Iris pigment epithelial cell (primary cell): ENCODE data around the gene DNAJC17.

Experiments
- DNase-seq: peaks from one replicate; pipeline ENCODE4 v3.0.0-alpha.2; 2011; ENCODE audit warnings: low read depth

Gene DNAJC17

DNA sequence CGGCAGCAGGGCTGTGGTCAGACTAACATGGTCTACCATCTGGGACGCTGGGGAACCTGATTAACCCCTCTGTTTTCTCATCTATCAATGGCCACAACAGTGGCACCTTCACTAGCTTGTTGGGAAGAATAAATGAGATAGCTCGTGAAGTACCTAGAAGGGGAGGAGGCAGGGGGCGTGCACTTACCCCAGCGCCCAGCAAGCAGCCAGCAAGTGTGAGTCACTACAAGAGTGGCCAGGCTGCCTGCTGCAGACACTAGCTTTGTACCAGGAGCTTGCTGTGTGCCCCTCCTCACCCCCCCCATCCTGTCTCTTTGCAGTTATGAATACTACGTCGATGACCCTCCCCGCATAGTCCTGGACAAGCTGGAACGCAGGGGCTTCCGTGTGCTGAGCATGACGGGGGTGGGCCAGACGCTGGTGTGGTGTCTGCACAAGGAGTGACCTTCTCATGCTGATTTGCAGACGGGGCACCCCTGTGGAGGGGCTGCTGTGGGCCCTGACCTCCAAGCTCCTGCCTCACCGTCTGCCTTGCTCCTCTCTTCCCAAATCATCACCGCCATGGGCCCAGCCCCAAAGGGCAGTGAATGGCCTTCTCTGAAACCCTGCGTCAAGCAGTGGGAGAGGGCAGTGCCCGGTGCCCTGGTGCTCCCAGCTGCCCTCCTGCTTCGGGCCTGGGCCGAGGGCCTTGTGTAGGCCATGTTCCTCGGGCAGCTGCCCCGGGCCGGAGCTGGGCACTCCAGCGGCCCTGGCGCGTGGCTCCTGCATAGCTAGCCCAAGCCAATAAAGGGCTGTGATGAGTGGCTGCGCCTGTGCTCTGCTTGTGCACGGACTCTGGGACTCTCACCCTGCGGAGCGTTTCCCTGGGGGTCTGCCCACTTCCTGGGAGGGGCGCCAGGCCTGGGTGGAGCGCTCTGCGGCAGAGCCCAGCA, 40.1 kb downstream of the DNAJC17 start:
- DNase-seq = peak; percentile 64

DNA sequence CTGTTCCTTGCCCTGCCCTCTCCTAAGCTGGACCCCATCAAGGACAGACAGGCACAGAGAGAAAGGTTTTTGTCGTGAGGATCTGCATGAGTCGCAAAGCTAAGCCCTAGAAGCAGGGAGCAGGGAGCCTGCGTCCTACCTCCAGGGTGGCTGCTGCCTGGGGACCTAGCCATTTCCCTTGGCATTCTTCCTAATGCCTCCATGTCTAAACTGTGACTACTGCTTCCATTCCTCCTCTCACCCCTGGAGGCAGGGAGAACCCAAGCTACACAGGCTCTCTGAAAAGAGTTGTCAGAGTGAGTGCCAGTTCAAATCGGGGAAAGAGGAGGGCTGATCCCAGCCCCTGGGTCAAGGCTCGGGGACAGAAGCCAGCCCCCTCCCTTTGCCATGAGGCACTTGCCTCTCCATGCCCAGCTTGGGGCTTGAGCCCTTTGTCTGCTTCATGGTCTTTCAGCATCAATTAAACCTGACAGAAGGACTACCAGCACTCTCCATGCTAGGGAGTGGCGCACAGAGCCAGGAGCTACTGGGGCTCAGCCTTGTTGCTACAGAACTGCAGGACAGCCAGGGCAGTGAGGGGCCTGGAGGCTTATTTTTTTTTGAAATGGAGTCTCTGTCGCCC, 41.0 kb downstream of the DNAJC17 start:
- no peak for DNase-seq

DNA sequence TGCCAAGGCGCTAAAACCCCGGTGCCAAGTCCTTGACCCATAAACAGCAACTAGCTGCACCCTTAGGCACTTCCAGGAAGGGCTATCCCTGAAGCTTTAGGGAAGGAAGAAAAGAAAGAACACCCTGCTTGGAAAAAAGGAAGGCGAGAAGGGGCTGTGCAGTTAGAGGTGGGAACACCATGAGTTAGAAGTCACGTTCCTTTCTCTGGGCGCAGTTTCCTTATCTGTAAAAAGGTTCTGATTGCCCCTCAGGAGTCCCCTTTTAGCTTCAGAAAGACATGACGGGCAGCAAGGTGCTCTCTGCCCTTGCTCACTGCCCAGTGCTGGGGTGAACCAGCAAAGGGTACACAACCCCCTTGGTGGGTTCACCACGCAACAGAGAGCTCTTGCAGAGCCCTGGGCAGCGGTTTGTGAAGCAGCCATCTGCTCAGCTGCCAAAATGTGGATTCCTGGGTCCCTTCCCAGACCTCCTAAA, 42.6 kb downstream of the DNAJC17 start:
- DNase-seq = no peak

DNA sequence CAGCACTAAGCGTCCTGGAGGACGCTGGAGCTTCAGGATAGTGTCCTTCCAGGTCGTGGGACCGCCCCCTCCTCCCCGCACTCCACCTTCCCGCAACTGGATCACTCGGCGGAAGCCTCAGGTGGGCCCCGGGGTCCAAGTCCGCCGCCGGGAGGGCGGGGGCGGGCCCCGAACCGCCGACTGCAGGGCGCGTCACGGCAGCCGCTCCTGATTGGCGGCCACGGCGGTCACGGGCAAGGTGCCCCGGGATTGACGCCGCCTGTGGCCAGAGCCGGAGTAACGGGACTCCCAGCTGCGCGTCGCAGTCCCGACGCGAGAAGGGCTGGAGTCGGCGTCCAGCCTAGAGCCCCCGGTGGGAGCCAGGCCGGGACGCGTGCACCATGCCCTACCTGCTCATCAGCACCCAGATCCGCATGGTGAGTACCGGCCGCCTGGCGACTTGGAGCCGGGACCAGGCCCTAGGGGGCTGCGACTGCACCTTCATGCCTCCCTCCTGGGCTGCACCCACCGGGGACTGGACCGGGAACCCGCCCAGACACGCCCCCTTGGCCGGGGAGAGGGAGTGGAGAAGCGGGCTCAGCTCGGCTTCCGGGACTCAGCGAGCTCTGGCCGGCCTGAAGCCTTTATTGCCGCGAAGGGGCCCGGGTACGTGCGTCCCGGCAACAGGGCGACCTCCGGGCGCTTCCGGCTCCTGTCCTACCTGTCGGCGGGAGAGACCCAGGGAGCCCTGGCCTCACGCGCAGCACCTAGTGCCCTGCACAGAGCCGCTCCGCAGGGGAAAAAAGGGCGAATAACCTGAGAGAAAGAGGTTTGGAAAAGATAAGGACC, 43.3 kb downstream of the DNAJC17 start, which contains the start of gene GCHFR:
Gene GCHFR (plus strand): TSS at position 268 of the 828 bp plus-strand sequence. CDS start 113 bp downstream, at position 381.
- peak; percentile 71 for DNase-seq

- peak; percentile 55 for DNase-seq
These were observed 44.1 kb downstream of the DNAJC17 start for GRCh38 chr15:40762919-40763800.

- DNase-seq = no peak
These were observed 47.3 kb downstream of the DNAJC17 start for GRCh38 chr15:40759961-40760360.

DNA sequence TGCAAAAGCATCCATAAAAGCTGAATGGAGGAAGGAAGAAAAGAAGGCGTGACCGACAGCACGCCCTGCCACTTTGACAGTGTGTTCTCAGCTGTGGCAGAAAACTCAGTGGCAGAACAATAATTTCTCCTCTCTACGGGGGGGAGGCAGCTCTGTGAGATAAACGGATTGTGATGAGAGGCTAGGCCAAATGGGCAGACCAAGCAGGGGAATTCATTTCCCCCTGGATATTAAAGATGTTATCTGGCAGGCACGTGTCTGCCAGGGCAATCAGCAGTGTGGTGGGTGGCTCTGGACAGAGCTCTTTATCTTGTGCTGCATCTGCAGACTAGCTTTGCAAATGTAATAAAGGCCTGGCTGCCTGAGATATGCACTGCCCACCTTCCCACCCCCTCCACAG, 50.3 kb downstream of the DNAJC17 start:
- DNase-seq = no peak

DNA sequence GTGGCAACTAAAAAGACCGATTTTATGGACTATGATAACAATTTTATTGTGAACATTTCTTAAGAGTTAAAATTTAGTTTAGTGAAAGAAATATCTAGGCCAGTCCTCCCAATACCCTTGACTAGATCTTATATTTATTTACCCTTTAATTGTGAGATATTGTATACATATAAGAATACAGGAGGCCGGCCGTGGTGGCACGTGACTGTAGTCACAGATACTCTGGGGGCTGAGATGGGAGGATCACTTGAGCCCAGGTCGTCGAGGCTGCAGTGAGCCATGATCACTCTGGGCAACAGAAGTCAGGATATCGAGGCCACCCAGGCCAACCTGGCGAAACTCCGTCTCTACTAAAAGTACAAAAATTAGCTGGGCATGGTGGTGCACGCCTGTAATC, 51.5 kb downstream of the DNAJC17 start:
- no peak for DNase-seq

GRCh38 chr15:40754883-40755811, 52.1 kb downstream of the DNAJC17 start, which contains the start of gene RMDN3:
Gene RMDN3, minus strand, starts transcription at chr15:40755254. Its CDS starts 471 bp downstream, at chr15:40754783.
- peak; percentile 90 for DNase-seq

DNA sequence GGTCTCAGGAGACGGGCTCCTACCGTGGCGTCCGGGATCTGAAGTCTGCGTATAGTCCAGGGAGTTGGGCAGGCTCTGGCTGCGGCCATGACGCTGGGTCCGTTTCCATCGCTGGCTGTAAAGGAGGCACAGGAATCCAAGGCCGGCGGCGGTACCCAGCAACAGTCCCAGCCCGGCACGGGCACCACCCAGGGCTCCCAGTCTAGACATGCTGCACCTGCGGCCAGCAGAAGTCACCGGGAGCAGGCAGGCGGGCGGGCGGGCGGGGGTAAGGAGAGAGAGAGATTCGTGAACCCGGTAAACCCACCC, 52.7 kb downstream of the DNAJC17 start:
- DNase-seq = peak; percentile 40

DNA sequence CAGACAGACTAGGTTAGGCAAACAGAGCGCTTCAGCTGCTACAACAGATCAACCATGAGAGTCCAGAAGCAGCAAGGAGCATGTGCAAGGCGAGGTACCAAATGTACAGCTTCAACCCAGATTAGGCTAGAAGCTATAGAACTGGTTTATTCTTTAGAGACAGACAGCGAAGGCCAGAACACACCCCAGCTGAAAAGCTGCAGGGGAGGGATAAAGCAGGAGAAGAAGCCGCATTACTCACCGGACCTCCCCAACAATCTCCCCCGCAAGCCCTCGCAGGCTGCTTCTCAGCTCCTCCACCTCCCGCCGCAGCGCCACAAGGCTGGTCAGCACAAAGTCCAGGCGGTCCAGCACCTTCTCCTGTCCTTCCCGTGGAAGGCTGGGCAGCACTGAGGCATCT, 55.5 kb downstream of the DNAJC17 start:
- no peak for DNase-seq

- DNase-seq = no peak
These were observed 56.4 kb downstream of the DNAJC17 start for GRCh38 chr15:40750885-40751284.

DNA sequence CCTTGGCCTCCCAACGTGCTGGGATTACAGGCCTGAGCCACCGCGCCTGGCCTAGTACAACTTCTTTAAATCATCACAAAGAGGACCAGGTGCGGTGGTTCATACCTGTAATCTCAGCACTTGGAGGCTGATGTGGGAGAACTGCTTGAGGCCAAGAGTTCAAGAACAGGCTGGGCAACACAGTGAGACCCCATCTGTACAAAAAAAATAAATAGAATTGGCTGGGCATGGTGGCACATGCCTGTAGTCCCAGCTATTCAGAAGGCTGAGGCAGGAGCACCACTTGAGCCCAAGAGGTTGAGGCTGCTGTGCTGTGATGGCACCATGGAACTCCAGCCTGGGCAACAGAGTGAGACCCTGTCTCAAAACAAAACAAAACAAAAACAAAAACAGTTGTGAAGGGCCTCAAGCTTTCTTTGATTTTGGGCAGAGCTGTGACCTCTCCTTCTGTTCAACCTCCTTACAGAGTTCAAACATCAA, 58.1 kb downstream of the DNAJC17 start:
- DNase-seq = no peak

DNA sequence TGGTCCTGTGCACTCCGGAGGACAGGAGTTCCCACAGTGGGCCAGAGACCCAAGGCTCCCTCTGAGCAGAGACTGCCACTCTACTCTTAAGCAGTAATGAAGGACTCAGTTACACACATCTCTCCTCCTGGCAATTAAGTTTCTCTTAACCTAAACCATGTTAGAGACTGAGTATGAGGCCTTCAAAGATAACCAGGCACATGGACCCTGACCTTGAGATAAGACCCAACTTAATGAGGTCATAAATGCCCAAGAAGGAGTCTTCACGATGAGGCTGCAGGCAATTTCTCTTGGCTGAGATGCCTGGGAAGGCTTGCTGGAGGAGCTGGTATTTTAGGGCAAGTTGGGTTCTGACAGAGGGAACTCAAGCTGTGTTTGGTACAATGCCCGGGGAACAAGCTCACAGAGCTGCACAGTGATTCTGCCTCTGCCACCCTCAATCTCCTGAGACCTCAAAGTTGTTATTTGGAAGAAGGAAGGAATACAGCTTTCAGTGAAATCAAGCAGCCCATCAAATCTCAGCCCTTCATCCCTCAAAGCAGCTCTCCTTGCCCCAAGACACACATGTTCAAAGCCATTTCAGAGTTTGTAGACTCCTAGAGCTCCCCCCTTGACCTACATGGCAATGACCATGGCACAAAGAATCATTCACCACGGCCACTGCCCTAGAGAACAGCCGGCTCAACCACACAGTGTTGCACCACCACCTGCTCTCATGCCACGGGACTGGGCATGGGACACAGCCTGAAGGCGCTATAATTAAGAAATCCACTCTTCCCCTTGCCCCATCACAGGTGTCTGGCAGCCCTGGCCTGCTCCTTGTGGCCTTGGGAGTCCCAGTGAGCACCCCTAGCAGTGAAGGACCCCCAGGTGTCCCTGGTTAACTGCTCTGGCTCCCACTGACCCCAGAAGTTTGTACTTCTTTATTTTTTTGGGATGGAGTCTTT, 59.3 kb downstream of the DNAJC17 start:
- DNase-seq = no peak

DNA sequence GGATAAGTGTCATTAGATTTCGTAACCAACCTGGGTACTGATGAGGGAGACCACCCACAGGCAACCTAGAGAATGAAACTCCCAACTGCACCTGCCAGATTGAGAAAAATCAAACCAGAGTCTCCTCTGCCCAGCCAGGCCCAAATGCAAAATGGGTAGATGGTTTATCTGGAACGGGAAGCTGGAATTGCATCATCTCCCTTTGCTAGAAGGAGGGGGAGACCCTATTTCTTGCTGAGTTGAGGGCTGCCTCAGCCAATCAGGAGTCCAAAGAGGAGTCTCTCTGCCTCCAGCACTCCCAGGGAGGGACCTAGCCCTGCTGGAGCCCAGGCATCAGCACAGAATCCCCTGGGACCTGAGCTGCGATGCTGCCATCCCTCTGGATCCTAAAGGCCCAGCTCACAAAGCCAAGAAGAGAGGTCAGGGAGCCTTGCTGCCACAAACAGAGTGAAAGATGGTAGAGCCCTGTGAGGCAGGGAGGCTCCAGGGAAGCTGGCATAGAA, 60.3 kb downstream of the DNAJC17 start:
- peak; percentile 36 for DNase-seq

GRCh38 chr15:40744815-40745152, 62.5 kb downstream of the DNAJC17 start:
- DNase-seq = no peak

- DNase-seq = peak; percentile 85
These were observed 63.1 kb downstream of the DNAJC17 start for GRCh38 chr15:40743921-40744814.

- DNase-seq = no peak
These were observed 63.8 kb downstream of the DNAJC17 start for GRCh38 chr15:40743485-40743901.
